ENCODE data around the gene RTTN.

Gene RTTN

DNA sequence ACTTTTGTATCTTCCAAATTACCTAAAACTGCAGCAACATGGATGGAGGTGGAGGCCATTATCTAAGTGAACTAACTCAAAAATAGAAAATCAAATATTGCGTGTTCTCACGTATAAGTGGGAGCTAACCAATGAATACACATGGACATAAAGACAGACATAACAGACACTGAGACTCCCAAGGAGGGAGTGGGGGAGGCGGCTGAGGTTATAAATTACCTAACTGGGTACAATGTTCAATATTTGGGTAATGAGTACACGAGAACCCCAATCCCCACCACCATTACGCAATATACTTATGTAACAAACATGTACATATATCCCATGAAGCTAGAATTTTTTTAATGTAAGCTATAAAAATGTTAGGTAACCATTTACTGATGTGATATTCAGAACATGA is 119.8 kb downstream of the RTTN start:
- no peak overlapping the region for H3K4me3 ChIP-seq (ENCODE audit: low read depth, low read length)

DNA sequence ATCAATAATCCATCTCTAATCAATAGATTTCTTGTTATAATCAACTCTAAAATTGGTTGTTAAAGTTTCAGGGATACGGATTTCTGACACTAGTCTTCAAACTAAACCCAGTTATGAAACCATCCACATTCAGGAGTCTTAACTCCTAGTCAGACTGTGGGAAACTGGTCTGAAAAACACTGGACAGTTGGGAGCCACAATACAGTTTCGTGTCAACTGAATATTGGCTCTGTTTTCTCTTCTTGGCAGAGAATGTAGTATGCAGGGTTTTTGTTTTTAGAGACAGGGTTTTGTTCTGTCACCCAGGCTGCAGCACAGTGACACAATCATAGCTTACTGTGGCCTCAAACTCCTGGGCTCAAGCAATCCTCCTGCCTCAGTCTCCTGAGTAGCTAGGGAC is 123.1 kb downstream of the RTTN start:
- H3K4me3 ChIP-seq (ENCODE audit: low read depth, low read length) = no peak overlapping the region

DNA sequence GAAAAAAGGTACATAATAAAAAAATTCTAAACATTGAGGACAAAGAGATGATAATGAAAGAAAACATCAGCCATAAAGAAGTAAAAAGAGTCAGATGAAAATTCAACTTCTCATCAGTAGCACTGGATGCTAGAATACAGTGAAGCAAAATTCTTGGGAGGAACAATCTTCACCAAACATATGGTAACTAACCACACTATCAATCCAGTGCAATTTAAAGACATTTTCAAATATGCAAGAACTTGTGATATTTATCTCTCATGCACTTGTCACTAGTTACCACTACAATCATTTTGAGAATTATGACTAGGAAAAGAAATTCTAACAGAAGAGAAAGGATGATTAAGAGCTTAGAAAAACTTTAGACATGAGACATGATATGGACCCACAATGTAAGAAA is 127.4 kb downstream of the RTTN start:
- H3K4me3 ChIP-seq (ENCODE audit: low read depth, low read length) = no peak overlapping the region

DNA sequence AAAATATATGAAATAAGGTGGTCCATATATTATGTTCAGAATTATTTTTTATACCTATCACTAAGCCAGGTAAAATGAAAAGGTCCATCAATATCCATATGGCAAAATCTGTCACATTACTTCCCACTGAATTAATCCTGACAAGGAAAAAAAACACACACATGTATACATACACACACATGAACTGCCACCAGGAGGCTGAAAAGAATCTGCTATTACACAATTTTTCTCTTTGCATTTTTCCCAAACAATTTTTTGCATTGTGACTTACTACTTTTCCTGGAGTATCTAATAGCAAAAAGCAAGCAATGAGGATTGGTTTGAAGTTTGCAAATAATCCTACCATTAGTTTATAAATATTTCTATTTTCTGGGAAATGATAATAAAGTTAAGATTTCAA is 129.6 kb downstream of the RTTN start:
- H3K4me3 ChIP-seq (ENCODE audit: low read depth, low read length) = no peak overlapping the region

DNA sequence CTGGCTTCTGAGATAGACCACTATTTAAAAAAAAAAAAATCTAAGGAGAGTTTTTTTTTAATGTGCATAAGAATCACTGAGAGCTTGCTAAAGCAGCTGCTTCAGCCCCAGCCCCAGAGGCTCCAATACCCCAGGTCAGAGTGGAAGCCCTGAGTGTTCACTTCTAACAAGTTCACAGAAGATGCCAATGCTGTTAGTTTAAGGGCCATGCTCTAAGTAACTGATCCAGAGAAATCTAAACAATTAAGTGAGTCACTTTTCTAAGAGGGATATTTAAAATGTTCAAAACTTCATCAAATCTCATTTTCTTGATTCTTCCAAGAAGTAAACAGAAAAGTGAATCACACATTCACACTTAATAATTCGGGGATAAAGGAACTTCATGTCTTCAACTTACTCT is 131.4 kb downstream of the RTTN start:
- H3K4me3 ChIP-seq (ENCODE audit: low read depth, low read length) = no peak overlapping the region

DNA sequence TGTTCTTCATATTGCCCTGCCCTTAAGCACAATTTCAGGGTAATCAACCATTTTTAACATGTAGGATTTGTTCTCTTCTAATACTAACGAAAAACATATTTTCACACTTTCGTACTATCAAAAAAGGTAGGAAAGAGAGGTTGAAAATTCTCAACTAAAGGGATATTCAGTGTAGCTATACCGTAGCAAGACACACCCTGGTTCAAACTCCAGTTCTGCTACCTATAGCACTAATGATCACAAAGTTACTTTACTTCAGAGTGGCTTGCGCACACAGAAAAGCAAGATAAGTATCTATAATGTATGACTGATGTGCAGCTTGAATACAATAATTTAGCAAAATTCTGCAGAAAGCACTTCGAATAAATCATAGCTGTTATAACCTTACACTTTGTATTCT is 132.1 kb downstream of the RTTN start:
- H3K4me3 ChIP-seq (ENCODE audit: low read depth, low read length) = no peak overlapping the region

DNA sequence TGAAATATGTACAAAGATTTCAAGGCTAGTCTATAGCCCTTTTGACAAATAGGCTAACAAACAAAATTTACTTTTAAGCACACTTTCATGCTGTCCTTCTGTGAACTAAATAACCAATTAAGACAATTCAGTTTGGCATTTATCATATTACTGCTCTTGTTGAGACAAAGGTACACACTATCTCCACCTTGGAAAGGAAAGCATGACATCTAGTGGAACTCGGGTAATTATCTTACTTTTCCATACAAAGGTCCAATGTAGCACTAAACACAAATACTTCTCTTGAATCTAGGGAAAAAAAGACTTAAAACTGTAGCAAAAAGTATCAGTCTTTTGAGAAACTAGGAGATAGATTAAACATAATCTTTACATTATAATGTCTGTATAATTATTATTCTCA is 132.8 kb downstream of the RTTN start:
- H3K4me3 ChIP-seq (ENCODE audit: low read depth, low read length) = no peak overlapping the region

DNA sequence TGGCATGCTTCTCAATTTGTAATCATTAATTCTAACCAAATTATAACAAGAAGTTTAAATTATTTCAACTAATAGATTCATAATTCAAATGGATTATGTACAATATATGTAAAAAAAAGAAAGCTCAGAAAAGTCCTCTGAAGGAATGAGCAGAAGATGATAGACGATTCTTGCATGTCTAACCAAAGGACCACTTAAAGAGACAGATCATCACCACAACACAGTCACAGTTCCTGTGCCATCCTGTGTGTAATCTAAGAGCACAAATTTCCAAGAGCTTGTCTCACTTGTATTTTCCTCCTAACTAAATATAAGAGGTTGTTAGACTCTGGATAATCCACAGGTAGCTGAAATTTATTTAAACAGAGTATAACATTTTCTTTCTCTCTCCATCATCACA is 135.5 kb downstream of the RTTN start:
- H3K4me3 ChIP-seq (ENCODE audit: low read depth, low read length) = no peak overlapping the region

DNA sequence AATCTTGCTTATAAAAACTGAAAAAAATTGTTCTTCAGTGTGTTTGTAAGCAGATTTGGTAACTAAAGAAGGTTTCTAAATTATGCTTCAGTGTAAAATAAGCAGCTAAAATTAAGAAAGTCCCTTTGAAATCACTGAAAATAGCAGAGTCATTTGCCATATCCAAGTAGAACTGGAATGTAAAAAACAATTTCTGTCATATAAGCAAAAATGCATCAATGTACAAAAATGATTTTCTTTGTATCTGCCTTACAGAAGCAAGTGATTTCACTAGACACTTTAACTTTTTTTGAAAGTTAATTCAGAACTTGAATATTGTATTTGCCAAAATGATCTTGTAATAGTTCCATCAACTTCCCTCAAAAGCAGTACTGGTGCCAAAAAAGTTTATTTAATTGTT is 136.1 kb downstream of the RTTN start:
- no peak overlapping the region for H3K4me3 ChIP-seq (ENCODE audit: low read depth, low read length)

DNA sequence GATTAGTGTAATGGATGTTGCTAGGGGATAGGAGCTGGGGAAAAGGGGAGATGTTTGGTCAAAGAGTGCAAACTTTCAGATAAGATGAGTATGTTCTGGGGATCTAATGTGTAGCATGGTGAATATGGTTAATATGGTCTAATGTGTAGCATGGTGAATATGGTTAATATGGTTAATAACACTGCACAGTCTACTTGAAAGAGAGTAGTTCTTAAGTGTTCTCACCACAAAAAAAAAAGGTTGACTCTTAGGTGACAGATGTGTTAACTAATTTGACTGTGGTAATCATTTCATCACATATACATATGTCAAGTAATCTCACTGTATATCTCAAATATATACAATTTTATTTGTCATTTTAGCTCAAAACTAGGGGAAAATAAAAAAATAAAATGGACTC is 136.5 kb downstream of the RTTN start:
- H3K4me3 ChIP-seq (ENCODE audit: low read depth, low read length) = no peak overlapping the region

DNA sequence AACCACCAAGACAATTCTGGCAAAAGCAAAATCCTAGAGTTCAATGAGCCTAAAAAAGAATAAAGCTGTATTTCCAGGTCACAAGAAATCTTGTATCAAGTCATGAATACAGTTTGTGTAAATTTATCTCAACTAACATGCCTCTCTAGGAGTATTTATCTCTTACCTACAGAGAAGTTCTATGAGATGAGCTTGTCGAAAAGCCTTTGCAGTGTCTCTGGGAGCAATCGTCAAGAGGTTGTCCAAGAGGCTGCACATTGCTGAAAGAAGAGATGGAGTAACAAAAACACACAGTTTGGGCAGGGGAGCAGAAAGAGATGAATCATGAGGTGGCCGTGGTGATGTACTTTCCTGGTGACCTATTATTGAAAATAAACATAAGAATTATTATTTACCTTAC is 145.8 kb downstream of the RTTN start:
- no peak overlapping the region for H3K4me3 ChIP-seq (ENCODE audit: low read depth, low read length)

DNA sequence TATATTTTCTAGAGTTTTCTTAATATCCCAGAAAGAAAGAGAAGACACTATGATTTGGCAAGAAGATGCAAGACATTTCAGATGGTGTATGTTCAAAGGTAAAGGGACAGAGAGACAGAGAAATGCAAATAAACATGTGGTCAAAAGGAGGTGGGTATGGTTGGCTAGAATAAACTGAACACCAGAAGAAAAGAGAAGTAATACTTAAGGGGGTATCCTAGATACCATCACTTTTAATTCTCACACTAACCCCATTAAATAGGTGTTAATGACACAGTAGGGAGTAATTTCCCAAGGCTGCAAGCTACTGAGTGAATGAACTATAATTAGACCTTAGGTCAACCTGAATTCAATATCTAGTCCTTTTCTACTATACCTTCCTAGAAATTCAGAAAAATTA is 146.6 kb downstream of the RTTN start:
- no peak overlapping the region for H3K4me3 ChIP-seq (ENCODE audit: low read depth, low read length)

DNA sequence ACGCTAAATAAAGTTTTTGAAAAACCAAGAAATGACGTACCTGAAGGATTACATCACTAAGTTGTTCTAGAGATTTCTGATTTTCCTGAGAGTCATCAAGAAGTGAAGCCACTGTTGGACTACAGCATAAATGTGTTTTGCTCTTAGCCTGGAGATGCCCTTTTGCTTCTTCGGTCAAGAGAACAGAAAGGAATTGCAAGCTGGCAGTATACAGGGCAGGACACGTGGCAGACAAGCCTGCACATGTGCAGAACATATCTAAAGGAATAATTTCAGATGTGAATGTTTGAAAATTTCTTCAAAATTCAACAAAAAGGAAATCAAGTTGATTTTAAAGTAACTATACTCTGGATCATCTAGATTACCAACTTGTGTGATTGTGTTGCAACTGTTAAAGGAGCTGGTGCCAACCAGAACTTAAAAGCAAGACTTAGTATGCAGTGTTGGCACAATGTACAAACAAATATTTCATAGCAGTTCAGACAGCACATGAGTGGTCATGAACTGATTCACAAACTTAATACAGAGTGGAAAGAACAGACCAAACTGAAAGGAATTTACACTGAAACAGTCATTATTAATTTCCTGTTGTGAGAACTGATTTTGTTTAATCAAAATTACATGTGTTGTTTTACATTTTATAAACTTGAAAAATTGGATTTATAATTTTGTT is 157.4 kb downstream of the RTTN start:
- no peak overlapping the region for H3K4me3 ChIP-seq (ENCODE audit: low read depth, low read length)

DNA sequence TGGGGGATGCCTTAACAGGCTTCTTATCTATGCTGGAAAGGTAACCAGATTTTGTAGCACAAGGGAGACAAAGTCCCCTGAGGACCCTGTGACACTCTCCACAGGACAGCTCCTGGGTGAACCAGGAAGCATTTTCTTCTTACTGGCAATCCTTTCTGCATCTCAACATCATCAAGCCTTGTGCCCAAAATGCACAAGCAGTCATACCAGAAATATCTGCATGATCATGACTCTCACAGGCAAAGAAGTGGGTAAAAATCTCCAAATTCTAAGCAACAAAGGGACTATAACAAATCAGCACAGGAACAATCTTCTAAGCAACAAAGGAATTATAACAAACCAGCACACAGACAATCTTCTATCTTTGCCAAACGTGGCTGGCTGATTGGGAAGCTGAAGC is 158.7 kb downstream of the RTTN start:
- H3K4me3 ChIP-seq (ENCODE audit: low read depth, low read length) = no peak overlapping the region

DNA sequence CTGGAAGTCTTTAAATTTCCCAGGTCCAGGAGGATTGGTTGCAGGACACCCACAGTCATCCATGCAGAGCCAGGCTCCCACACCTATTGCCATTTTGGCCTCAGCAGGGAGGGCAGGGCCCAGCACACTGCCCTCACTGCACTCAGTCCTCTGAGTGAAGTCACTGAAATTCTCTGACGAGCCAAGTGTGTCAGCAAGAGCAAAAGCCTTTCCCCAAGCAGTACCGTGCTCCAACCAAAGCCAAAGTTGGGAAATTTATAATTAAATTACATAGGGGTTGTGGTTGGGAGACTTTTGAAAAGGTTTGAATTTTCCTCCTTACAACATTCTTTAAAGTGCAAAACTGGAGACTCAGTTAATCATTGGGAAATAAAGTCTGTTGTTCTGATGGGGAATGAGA is 159.3 kb downstream of the RTTN start:
- H3K4me3 ChIP-seq (ENCODE audit: low read depth, low read length) = no peak overlapping the region

DNA sequence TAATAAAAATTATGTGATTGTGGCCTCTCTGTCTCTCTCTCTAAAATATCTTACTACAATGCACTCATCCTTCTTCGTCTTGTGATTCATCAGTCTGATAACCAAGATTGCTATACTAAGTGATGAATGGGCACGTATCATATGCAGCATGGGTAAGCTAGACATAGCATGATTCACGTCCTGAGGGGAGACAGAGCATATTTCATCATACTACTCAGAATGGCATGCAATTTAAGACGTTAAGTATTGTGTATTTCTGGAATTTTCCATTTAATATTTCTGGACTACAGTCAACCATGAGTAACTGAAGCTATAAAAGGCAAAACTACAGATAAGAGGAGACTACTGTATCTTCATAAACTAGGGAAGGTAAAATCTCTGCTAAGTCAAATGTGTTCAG is 160.9 kb downstream of the RTTN start:
- no peak overlapping the region for H3K4me3 ChIP-seq (ENCODE audit: low read depth, low read length)

DNA sequence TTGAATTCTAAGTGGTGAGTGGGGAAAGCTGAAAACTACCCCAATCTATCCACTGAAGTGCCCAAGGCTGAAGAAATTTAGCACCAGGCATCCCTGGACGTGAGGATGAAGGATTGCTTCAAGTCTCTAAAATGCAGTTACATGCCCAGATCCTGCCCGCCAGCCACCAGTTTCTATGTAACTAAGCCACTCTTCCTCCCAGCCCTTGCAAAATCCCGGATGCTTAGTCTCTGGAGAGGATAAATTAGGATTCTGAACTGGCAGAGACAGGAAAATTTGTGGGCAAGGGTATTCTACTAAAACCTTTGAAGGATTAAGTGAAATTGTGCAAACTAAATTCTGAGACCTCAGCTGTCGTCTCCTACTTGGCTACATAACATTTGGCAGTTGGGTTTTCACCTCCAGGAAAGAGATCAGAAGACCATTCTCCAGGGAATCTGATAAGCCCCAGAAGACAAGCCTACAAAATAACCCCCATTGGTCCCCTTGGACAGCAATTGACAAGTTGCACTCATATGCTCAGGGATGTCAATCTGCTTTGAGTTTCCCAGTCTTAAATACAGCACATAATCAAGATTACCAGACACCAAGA is 163.9 kb downstream of the RTTN start:
- H3K4me3 ChIP-seq (ENCODE audit: low read depth, low read length) = no peak overlapping the region

DNA sequence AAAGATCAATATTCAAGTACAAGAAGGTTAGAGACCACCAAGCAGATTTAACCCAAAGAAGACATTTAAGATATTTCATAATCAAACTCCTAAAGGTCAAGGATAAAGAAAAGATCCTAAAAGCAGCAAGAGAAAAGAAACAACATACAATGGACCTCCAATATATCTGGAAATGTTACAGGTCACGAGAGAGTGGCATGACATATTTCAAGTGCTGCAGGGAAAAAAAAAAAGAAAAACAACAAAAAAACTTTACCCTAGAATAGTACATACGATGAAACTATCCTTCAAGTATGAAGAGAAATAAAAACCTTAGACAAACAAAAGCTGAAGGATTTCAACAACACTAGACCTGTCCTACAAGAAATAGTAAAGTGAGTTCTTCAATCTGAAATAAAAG is 166.3 kb downstream of the RTTN start:
- no peak overlapping the region for H3K4me3 ChIP-seq (ENCODE audit: low read depth, low read length)

DNA sequence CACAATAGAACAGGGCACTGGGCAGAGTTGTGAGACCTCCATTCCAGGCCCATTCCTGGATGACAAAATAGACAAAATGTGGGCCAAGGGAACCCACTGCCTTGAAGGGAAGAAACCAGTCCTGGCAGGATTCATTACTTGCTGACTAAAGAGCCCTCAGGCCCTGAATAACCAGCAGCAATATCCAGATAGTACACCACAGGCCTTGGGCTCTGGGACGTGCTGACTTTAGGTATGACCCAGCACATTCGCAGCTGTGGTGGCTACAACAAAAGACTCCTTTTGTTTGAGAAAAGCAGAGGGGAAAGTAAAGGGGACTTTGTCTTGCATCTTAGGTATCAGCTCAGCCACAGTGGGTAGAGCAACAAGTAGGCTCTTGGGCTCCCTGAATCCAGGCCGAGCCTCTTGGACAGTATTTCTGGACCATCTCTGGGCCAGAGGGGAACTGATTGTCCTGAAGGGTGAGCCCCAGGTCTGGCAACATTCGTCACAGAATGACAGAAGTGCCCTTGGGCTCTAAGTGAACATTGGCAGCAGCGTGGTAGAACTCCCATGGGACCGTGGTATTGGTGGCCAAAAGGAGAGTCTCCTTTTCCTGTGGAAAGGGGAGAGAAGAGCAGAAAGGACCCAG is 167.9 kb downstream of the RTTN start:
- no peak overlapping the region for H3K4me3 ChIP-seq (ENCODE audit: low read depth, low read length)

DNA sequence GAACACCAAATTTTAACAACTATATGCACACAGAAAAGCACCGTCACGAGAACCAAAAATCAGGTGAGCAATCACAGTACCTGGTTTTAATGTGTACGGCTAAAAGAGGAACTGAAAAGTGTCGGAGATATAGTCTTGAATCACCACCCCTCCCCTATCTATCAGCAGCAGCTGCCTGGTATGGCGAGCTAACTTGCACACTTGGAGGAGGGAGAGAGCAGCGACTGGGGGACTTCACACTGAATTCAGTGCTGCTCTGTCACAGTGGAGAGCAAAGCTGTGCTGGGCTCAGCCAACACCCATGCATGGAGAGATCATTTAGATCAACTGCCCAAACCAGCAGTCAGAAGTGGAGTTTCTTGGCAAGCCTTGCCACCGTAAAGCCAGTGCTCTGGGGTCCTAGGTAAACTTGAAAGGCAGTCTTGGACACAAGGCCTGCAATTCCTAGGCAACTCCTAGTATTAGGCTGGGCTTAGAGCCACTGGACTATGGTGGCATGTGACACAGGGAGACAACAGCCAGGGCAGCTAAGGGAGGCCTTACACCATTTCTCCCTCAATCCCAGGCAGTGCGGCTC is 168.6 kb downstream of the RTTN start:
- no peak overlapping the region for H3K4me3 ChIP-seq (ENCODE audit: low read depth, low read length)

DNA sequence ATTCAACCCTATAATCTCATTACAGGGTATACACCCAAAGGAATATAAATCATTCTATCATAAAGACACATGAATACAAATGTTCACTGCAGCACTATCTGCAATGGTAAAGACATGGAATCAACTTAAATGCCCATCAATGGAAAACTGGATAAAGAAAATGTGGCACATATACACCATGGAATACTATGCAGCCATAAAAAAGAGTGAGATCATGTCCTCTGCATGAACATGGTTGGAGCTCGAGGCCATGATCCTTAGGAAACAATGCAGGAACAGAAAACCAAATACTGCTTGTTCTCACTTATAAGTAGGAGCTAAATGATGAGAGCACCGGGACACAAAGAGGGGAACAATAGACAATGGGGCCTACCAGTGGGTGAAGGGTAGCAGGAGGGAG is 169.3 kb downstream of the RTTN start:
- no peak overlapping the region for H3K4me3 ChIP-seq (ENCODE audit: low read depth, low read length)

DNA sequence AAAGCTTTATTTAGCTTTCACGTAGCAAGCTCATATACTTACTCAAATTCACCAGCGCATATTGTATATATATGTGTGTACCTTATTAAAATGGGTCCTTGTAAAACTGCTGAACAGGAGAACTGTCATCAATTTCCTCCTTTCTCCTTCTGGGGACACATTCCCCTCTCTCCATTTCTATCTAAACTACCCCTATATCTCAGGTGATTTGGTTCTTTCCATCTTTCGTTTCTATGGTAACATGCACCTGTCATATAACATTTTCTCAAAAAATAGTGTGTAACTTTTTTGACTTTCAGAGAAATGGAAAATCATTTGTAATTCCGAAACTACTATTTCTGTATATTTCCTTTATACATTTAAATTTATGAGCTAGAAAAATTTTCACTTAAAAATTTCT is 174.3 kb downstream of the RTTN start:
- no peak overlapping the region for H3K4me3 ChIP-seq (ENCODE audit: low read depth, low read length)

Data from iPS-11a (cell line).